Gastrocnemius medialis (tissue), 4 donors: ENCODE data around the gene HIPK2.

ENCODE experiments used
- CTCF ChIP-seq, 5 experiments: fragments of 450-650 bp in 3 of 5; fragments of 200-600 bp in 2 of 5; sonication (generic) in 2 of 5; IDR thresholded peaks in 4 of 5; conservative IDR thresholded peaks in 1 of 5; 1 replicate in 4 of 5; 2 replicates in 1 of 5; pipeline ENCODE4 v1.5.1; 2016 to 2019; ENCODE audit warnings: antibody characterized with exemption in 5 of 5, mild to moderate bottlenecking in 3 of 5, moderate library complexity in 3 of 5
- POLR2A ChIP-seq, 2 donors: fragments of 450-650 bp; IDR thresholded peaks; one replicate each; pipeline ENCODE4 v1.6.1; 2017; ENCODE audit warnings: antibody characterized with exemption in 2 of 2, mild to moderate bottlenecking in 2 of 2, moderate library complexity in 2 of 2

- TF ChIP-seq CTCF (IDR thresholded peaks at IDR 0.05 in 4 of 5, conservative IDR thresholded peaks at IDR 0.05 in 1 of 5) (no peak), POLR2A (IDR thresholded peaks at IDR 0.05) (no peak)
Observed at GRCh38 chr7:139691253-139691781, 86.5 kb downstream of the HIPK2 start.
